HCT116 (cell line): Measurements from ENCODE around the gene LRRTM4. TPM values are rescaled to one million over a fixed set of nuclear protein-coding genes. Genes with fewer than 3 reads are reported as not detected.

Source experiments
- ATAC-seq: fragments of 200-7000 bp; cut with Tn5 transposase; 2 replicates; pipeline ENCODE4 v1.9.1; 2020; ENCODE audit warnings: mild to moderate bottlenecking, moderate library complexity
- BruUV-seq: library from RNA; stranded (reverse); fragments of 400-500 nt; replicated peaks from 2 replicates; lab custom pipeline; 2021; lab: Mats Ljungman, UMichigan
- CTCF ChIA-PET: fragments of 300-600 bp; sonication (Branson Sonifier 250); formaldehyde crosslinking; loops from one replicate; lab custom pipeline; 2021; ENCODE audit warnings: antibody characterized with exemption; lab: Charles Lee
- POLR2A ChIA-PET: fragments of 300-600, 350-600 bp; sonication (Branson Sonifier 250); formaldehyde crosslinking; loops from one replicate; lab custom pipeline; 2021; ENCODE audit warnings: antibody characterized with exemption; lab: Charles Lee
- RAD21 ChIA-PET, 2 experiments: fragments of 300-600 bp; sonication (Branson Sonifier 250); formaldehyde crosslinking; loops; one replicate each; lab custom pipeline; 2023; ENCODE audit warnings: low total read pairs in 2 of 2; ENCODE audit not compliant: uncharacterized antibody in 2 of 2, unreplicated experiment in 2 of 2, low non-redundant PET in 1 of 2; lab: Charles Lee
- DNase-seq: peaks from one replicate; pipeline ENCODE4 v3.0.0-alpha.2; 2010; ENCODE audit warnings: low read depth, low spot score
- H2AFZ ChIP-seq: fragments of 200-600 bp; shearing (Covaris generic), sonication (generic); 2 replicates; pipeline ENCODE4 v1.6.1; 2017; ENCODE audit warnings: low read depth, mixed run types, mixed read lengths, antibody characterized with exemption, low read length; ENCODE audit not compliant: poor library complexity, severe bottlenecking
- H3K27ac ChIP-seq: 2 replicates; pipeline ENCODE4 v1.5.1; 2012; ENCODE audit warnings: low read depth, low read length
- H3K27me3 ChIP-seq: fragments of 200-600 bp; sonication (generic); 2 replicates; pipeline ENCODE4 v1.6.1; 2016; ENCODE audit warnings: mixed run types, low read length, mixed read lengths; ENCODE audit not compliant: insufficient read depth
- H3K36me3 ChIP-seq, 2 experiments: fragments of 200-500 bp in 1 of 2; fragments of 200-600 bp in 1 of 2; sonication (Bioruptor generic) in 1 of 2; sonication (generic) in 1 of 2; 2 replicates each; pipeline versions ENCODE4 v1.5.1 to v1.6.1; 2014 to 2016; ENCODE audit warnings: low read length in 2 of 2, inconsistent platforms in 1 of 2, mixed read lengths in 1 of 2, mixed run types in 1 of 2; ENCODE audit not compliant: insufficient read depth in 2 of 2, control insufficient read depth in 1 of 2
- H3K4me1 ChIP-seq, 2 experiments: fragments of 200-600 bp in 1 of 2; sonication (generic) in 1 of 2; 2 replicates each; pipeline versions ENCODE4 v1.5.1 to v1.6.1; 2012 to 2017; ENCODE audit warnings: low read length in 2 of 2, inconsistent platforms in 1 of 2, mild to moderate bottlenecking in 1 of 2, mixed read lengths in 1 of 2, mixed run types in 1 of 2, moderate library complexity in 1 of 2; ENCODE audit not compliant: insufficient read depth in 2 of 2, control insufficient read depth in 1 of 2
- H3K4me2 ChIP-seq: fragments of 200-600 bp; sonication (generic); 2 replicates; pipeline ENCODE4 v1.6.1; 2017; ENCODE audit warnings: mixed run types, low read length, mixed read lengths
- H3K4me3 ChIP-seq, 2 experiments: fragments of 200-600 bp in 1 of 2; sonication (generic) in 1 of 2; replicated peaks in 1 of 2; 2 replicates each; pipeline ENCODE4 v1.5.1; 2011 to 2016; ENCODE audit warnings: low read length in 2 of 2, control low read depth in 1 of 2, low read depth in 1 of 2, mild to moderate bottlenecking in 1 of 2, mixed read lengths in 1 of 2, mixed run types in 1 of 2
- H3K79me2 ChIP-seq: fragments of 200-600 bp; sonication (generic); 2 replicates; pipeline ENCODE4 v1.6.1; 2017; ENCODE audit warnings: mild to moderate bottlenecking, mixed run types, low read length, moderate library complexity, mixed read lengths; ENCODE audit not compliant: insufficient read depth
- H3K9ac ChIP-seq: fragments of 200-600 bp; sonication (generic); 2 replicates; pipeline ENCODE4 v1.6.1; 2016; ENCODE audit warnings: low read length, mixed read lengths
- H3K9me2 ChIP-seq: fragments of 200-600 bp; sonication (generic), shearing (Covaris generic); 2 replicates; pipeline ENCODE4 v1.6.1; 2017; ENCODE audit warnings: mixed run types, mild to moderate bottlenecking, moderate library complexity; ENCODE audit not compliant: insufficient read depth
- H3K9me3 ChIP-seq, 2 experiments: fragments of 200-500 bp in 1 of 2; fragments of 200-600 bp in 1 of 2; sonication (Bioruptor generic) in 1 of 2; sonication (generic) in 1 of 2; 2 replicates each; pipeline ENCODE4 v1.6.1; 2014 to 2017; ENCODE audit warnings: low read length in 2 of 2, mixed read lengths in 2 of 2, inconsistent platforms in 1 of 2, low read depth in 1 of 2, mild to moderate bottlenecking in 1 of 2, mixed run types in 1 of 2, moderate library complexity in 1 of 2; ENCODE audit not compliant: control insufficient read depth in 1 of 2, insufficient read depth in 1 of 2
- H4K20me1 ChIP-seq: fragments of 200-600 bp; sonication (generic), shearing (Covaris generic); 2 replicates; pipeline ENCODE4 v1.6.1; 2017; ENCODE audit warnings: mixed run types, mild to moderate bottlenecking, moderate library complexity; ENCODE audit not compliant: insufficient read depth
- CEBPB ChIP-seq: IDR thresholded peaks from 2 replicates; pipeline ENCODE4 v1.6.1; 2012; ENCODE audit warnings: low read depth
- ELF1 ChIP-seq: IDR thresholded peaks from 2 replicates; pipeline ENCODE4 v1.6.1; 2012; ENCODE audit warnings: low read depth, borderline replicate concordance
- REST ChIP-seq: IDR thresholded peaks from 2 replicates; pipeline ENCODE4 v1.6.1; 2012; ENCODE audit warnings: low read depth
- SIN3A ChIP-seq: IDR thresholded peaks from 2 replicates; pipeline ENCODE4 v1.6.1; 2012; ENCODE audit warnings: low read depth
- ZBTB33 ChIP-seq: IDR thresholded peaks from 2 replicates; pipeline ENCODE4 v1.6.1; 2011; ENCODE audit warnings: mild to moderate bottlenecking, low read length, moderate library complexity; ENCODE audit not compliant: insufficient replicate concordance; ENCODE audit errors: extremely low read depth
- ZFX ChIP-seq: fragments of 450-650 bp; IDR thresholded peaks from 2 replicates; pipeline ENCODE4 v1.6.1; 2017
- intact Hi-C: fragments of 100-400 bp; cut with micrococcal nuclease; formaldehyde crosslinking; loops from 2 replicates; pipeline ENCODE4 v1.10.0; 2022
- total RNA-seq: library from RNA; stranded (reverse); gene quantifications from one replicate; pipeline ENCODE4 v1.2.1, GENCODE V29; 2021; ENCODE audit not compliant: unreplicated experiment

The LRRTM4 gene
- total RNA-seq, 1 experiment from 2014 or later = 0.25 TPM

GRCh38 chr2:76826691-76827090, 695.5 kb downstream of the LRRTM4 start:
- no peak for DNase-seq
- Histone ChIP-seq H3K4me1 (no peaks in the 10 kb centered on the region), H3K27me3 (no peaks in the 10 kb centered on the region), H3K9ac (no peak overlapping the region), H3K79me2 (no peaks in the 10 kb centered on the region), H3K9me3 (peaks cover 8 to 24% of the 10 kb centered on the region in 2 experiments; a peak in 3 of 4 replicates), H3K27ac (no peak overlapping the region)
- no TSS peak for BruUV-seq
- no peak for TF ChIP-seq REST
- no peak for TF ChIP-seq ZBTB33
- no peak for TF ChIP-seq SIN3A
- TF ChIP-seq CEBPB = no peak
- no peak for TF ChIP-seq ZFX
- no peak for TF ChIP-seq ELF1
- TF ChIP-seq, all 23 proteins: peak for 0
- no peak for ATAC-seq
- POLR2A ChIA-PET = no interaction called here
- H3K9me2 ChIP-seq = no peaks in the 10 kb centered on the region
- H4K20me1 ChIP-seq = no peaks in the 10 kb centered on the region
- no peak overlapping the region for H3K4me2 ChIP-seq
- no peak overlapping the region for H2AFZ ChIP-seq
- no peak overlapping the region for H3K4me3 ChIP-seq
- no peaks in the 10 kb centered on the region for H3K36me3 ChIP-seq
- intact Hi-C loops = no loop called here
- CTCF ChIA-PET = no interaction called here
- RAD21 ChIA-PET = no interaction called here
